Activated CD4-positive, alpha-beta T cell treated with anti-CD3 and anti-CD28 coated beads for 36 hours (primary cell): ENCODE measurements around the gene MCM10. TPM values are rescaled to one million over a fixed set of nuclear protein-coding genes. Genes with fewer than 3 reads are reported as not detected.

Experiments used
- ATAC-seq: fragments of 200-7000 bp; cut with Tn5 transposase; one replicate; pipeline ENCODE4 v1.10.0; 2021; ENCODE audit warnings: mild to moderate bottlenecking, moderate library complexity
- CTCF ChIA-PET: fragments of 350-600 bp; sonication (Branson Sonifier 250); formaldehyde crosslinking; loops from one replicate; lab custom pipeline; 2021; ENCODE audit warnings: antibody characterized with exemption; lab: Charles Lee
- POLR2A ChIA-PET: fragments of 350-600 bp; sonication (Branson Sonifier 250); formaldehyde crosslinking; loops from one replicate; lab custom pipeline; 2021; ENCODE audit warnings: antibody characterized with exemption, inconsistent platforms; lab: Charles Lee
- DNase-seq: peaks from one replicate; pipeline ENCODE4 v3.0.0-alpha.2; 2020
- H3K27ac Mint-ChIP-seq: one replicate; pipeline ENCODE4 v1.8.0; 2021; ENCODE audit warnings: mixed read lengths
- H3K27me3 Mint-ChIP-seq: one replicate; pipeline ENCODE4 v1.8.0; 2021; ENCODE audit warnings: mixed read lengths
- H3K36me3 Mint-ChIP-seq: one replicate; pipeline ENCODE4 v1.8.0; 2021; ENCODE audit warnings: low read depth, mixed read lengths
- H3K4me1 Mint-ChIP-seq: one replicate; pipeline ENCODE4 v1.8.0; 2021; ENCODE audit warnings: mixed read lengths
- H3K4me3 Mint-ChIP-seq: one replicate; pipeline ENCODE4 v1.8.0; 2021; ENCODE audit warnings: mild to moderate bottlenecking, moderate library complexity, mixed read lengths
- H3K9me3 Mint-ChIP-seq: one replicate; pipeline ENCODE4 v1.8.0; 2021; ENCODE audit warnings: low read depth, mixed read lengths
- intact Hi-C, 2 experiments: fragments of 100-400 bp; cut with DNase I in 1 of 2; cut with micrococcal nuclease in 1 of 2; formaldehyde crosslinking; loops; one replicate each; pipeline versions ENCODE4 v1.14.2 to v1.15.1; 2022 to 2024; cut with DNase I, micrococcal nuclease
- total RNA-seq, 2 experiments: library from RNA; stranded (reverse); gene quantifications; one replicate each; pipeline ENCODE4 v1.2.3, GENCODE V29; 2021

The MCM10 gene
- total RNA-seq, 2 experiments from 2014 or later, result 86.0 to 86.2 TPM

DNA sequence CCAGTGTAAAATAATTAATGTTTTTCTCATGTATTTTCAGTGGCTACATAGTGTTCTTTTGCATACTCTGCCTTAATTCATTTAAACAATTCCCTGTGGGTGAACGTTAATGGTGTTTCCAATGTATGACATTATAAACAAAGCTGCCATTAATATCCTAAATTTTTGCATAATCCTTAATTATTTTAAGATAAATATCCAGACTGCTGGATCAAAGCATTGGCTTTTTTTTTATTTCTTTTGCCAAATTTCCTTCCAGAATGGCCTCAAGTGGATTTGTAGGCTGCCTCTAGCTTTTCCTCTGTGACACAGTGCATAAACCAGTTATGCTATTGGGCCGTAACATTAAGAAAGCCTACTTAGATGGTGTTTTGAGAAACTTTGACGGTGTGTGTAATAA, 29.5 kb downstream of the MCM10 start:
- ATAC-seq (no peak), DNase-seq (no peak)
- Mint-ChIP-seq H3K36me3 (peaks cover 74% of the 10 kb centered on the region), H3K27ac (no peak overlapping the region), H3K9me3 (no peaks in the 10 kb centered on the region), H3K4me1 (no peaks in the 10 kb centered on the region), H3K27me3 (no peaks in the 10 kb centered on the region), H3K4me3 (no peak overlapping the region)
- ChIA-PET CTCF (no interaction called here), POLR2A (no interaction called here)
- intact Hi-C loops, result no loop called here

DNA sequence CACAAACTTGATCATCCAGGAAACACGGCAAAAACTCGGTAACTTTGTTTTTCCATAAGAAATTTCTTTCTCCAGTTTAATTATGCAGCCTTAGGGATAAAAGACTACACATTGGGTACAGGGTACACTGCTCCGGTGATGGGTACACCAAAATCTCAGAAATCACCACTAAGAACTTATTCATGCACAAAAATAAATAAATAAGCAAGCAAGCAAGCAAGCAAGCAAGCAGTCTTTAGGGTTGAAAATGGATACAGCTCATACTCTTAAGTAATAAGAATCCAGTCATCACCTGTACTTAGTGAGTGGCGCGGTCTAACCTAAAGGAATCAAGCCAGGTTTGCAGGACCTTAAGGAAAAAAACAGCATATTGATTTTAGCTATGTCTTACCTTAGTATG, 30.0 kb downstream of the MCM10 start:
- DNase-seq (no peak), ATAC-seq (no peak)
- CTCF ChIA-PET, result no interaction called here
- Mint-ChIP-seq H3K27me3 (no peaks in the 10 kb centered on the region), H3K4me1 (no peaks in the 10 kb centered on the region), H3K36me3 (peaks cover 73% of the 10 kb centered on the region), H3K9me3 (no peaks in the 10 kb centered on the region), H3K4me3 (no peak overlapping the region), H3K27ac (no peak overlapping the region)
- POLR2A ChIA-PET, result interaction anchor here (0.6 kb wide), 1 partner anchor 20 kb away, joined by 3 read pairs; no protein-coding TSS in a partner anchor
- intact Hi-C loops, result no loop called here

DNA sequence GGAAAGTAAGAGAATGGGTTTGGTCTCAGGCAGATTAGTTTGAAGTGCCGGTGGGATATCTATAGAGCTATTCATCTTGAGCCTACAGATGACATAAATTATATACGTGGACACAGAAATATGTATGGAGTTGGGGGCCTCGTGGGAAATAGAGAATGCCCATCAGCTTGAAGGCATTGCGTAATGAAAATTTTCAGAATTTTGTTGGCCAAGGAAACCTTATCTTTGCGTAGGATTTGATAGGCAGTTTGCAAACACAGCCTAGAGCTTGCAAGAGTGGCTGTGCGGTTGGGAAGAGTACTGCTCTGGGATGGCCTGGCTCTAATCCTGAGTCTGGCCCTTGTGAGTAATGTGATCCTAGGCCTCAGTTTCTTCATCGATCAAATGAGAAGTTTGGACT, 32.3 kb downstream of the MCM10 start:
- Mint-ChIP-seq H3K4me3 (no peak overlapping the region), H3K27ac (no peak overlapping the region), H3K4me1 (no peaks in the 10 kb centered on the region), H3K27me3 (no peaks in the 10 kb centered on the region), H3K36me3 (peaks cover 78% of the 10 kb centered on the region), H3K9me3 (no peaks in the 10 kb centered on the region)
- ATAC-seq, result no peak
- intact Hi-C loops, result no loop called here
- DNase-seq, result no peak
- CTCF ChIA-PET, result interaction anchor here (0.7 kb wide), 2 partner anchors 13 to 25 kb away, joined by 3 read pairs; no protein-coding TSS in a partner anchor
- POLR2A ChIA-PET, result interaction anchor here (1.5 kb wide), 1 partner anchor 109 kb away, joined by 5 read pairs; no protein-coding TSS in a partner anchor

GRCh38 chr10:13195016-13195415, 33.7 kb downstream of the MCM10 start:
- DNase-seq, result no peak
- Mint-ChIP-seq H3K27ac (no peak overlapping the region), H3K4me1 (no peaks in the 10 kb centered on the region), H3K27me3 (no peaks in the 10 kb centered on the region), H3K9me3 (no peaks in the 10 kb centered on the region), H3K36me3 (peaks cover 80% of the 10 kb centered on the region), H3K4me3 (no peak overlapping the region)
- ATAC-seq, result no peak
- ChIA-PET POLR2A (interaction anchor here (1.5 kb wide), 1 partner anchor 108 kb away, joined by 5 read pairs; no protein-coding TSS in a partner anchor), CTCF (interaction anchor here (0.7 kb wide), 1 partner anchor 1153 kb away, joined by 3 read pairs; no protein-coding TSS in a partner anchor)
- intact Hi-C loops, result no loop called here

DNA sequence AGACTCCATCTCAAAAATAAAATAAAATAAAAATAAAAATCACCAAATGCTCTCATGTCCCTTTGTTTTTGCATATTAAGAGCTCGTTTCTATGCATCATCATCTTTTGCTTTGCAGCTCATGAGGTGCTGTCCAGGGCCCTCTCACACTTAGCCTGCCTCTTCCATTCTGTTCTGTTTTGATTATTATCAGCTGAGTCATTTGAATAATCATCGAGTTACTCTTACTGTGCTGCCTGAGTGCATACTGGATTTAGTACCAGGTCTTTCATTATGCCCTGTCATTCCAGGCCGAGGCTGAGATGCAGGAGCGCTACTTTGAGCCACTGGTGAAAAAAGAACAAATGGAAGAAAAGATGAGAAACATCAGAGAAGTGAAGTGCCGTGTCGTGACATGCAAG, 39.8 kb downstream of the MCM10 start:
- DNase-seq, result no peak
- ATAC-seq, result no peak
- no peak overlapping the region for H3K4me3 Mint-ChIP-seq
- peaks cover 68% of the 10 kb centered on the region for H3K36me3 Mint-ChIP-seq
- H3K4me1 Mint-ChIP-seq, result no peaks in the 10 kb centered on the region
- intact Hi-C loops, result no loop called here
- POLR2A ChIA-PET, result no interaction called here
- CTCF ChIA-PET, result interaction anchor here (0.6 kb wide), 1 partner anchor 78 kb away, joined by 3 read pairs; no protein-coding TSS in a partner anchor
- H3K27ac Mint-ChIP-seq, result no peak overlapping the region
- no peaks in the 10 kb centered on the region for H3K9me3 Mint-ChIP-seq
- H3K27me3 Mint-ChIP-seq, result no peaks in the 10 kb centered on the region

DNA sequence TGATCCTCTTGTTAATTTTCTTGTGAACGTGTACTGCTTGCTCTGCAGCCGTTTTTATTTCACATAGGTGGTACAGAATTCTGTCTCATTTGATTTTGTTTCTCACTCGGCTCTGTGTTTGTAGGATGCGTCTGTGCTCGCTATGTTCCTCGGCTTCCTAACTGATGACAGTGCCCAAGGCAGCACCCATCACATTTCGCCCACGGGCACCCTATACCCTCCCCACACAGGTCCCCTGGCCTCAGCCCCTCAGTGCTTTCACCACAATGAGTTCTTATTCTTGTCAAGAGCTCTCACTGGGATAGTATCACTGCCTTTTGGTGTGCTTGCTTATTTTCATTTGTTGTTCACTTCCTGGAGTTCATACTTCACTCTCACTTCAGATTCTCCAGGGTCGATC, 44.7 kb downstream of the MCM10 start:
- POLR2A ChIA-PET, result no interaction called here
- Mint-ChIP-seq H3K36me3 (peaks cover 66% of the 10 kb centered on the region), H3K27me3 (no peaks in the 10 kb centered on the region), H3K27ac (no peak overlapping the region), H3K4me3 (no peak overlapping the region), H3K9me3 (no peaks in the 10 kb centered on the region), H3K4me1 (no peaks in the 10 kb centered on the region)
- intact Hi-C loops, result loop anchor here in 1 of 2 experiments (2.0 kb wide), 1 partner anchor 97 kb away; no protein-coding TSS in a partner anchor
- DNase-seq, result no peak
- CTCF ChIA-PET, result interaction anchor here (0.7 to 1.4 kb wide), 3 partner anchors 13 to 843 kb away, joined by 3 to 5 read pairs (median 3); no protein-coding TSS in a partner anchor
- ATAC-seq, result no peak

- Mint-ChIP-seq H3K4me3 (no peak overlapping the region), H3K27me3 (no peaks in the 10 kb centered on the region), H3K9me3 (no peaks in the 10 kb centered on the region), H3K36me3 (peaks cover 61% of the 10 kb centered on the region), H3K4me1 (no peaks in the 10 kb centered on the region), H3K27ac (no peak overlapping the region)
- DNase-seq (no peak), ATAC-seq (no peak)
- intact Hi-C loops, result loop anchor here in 1 of 2 experiments (2.0 kb wide), 1 partner anchor 96 kb away; no protein-coding TSS in a partner anchor
- CTCF ChIA-PET, result interaction anchor here (0.7 to 1.4 kb wide), 3 partner anchors 14 to 842 kb away, joined by 3 to 5 read pairs (median 3); no protein-coding TSS in a partner anchor
- POLR2A ChIA-PET, result no interaction called here
Observed at GRCh38 chr10:13206546-13207443, 45.4 kb downstream of the MCM10 start.

GRCh38 chr10:13213163-13213562, 51.8 kb downstream of the MCM10 start:
- POLR2A ChIA-PET, result interaction anchor here (0.6 kb wide), 1 partner anchor 31 kb away, joined by 6 read pairs; no protein-coding TSS in a partner anchor

DNA sequence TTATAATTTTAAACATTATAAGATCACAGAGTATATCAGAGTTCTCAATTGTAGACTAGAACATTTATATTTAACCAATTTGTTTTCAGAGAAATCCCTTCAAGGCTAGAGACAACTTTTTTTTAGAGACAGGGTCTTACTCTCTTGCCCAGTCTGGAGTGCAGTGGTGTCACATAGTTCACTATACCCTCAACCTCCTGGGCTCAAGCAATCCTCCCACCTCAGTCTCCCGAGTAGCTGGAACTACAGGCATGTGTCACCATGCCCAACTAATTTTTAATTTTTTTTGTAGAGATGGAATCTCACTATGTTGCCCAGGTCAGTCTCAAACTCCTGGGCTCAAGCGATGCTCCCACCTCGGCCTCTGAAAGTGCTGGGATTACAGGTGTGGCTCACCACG, 57.5 kb downstream of the MCM10 start:
- DNase-seq (no peak), ATAC-seq (no peak)
- CTCF ChIA-PET, result no interaction called here
- intact Hi-C loops, result no loop called here
- no peaks in the 10 kb centered on the region for H3K27me3 Mint-ChIP-seq
- H3K27ac Mint-ChIP-seq, result no peak overlapping the region
- peaks cover 3% of the 10 kb centered on the region for H3K36me3 Mint-ChIP-seq
- no peaks in the 10 kb centered on the region for H3K9me3 Mint-ChIP-seq
- POLR2A ChIA-PET, result no interaction called here
- no peak overlapping the region for H3K4me3 Mint-ChIP-seq
- no peaks in the 10 kb centered on the region for H3K4me1 Mint-ChIP-seq

More at GRCh38 chr10:13213163-13213562, 51.8 kb downstream of the MCM10 start:
- no peak overlapping the region for H3K27ac Mint-ChIP-seq
- CTCF ChIA-PET, result interaction anchor here (0.6 to 0.7 kb wide), 2 partner anchors 10 to 90 kb away, joined by 3 read pairs; no protein-coding TSS in a partner anchor
- no peak overlapping the region for H3K4me3 Mint-ChIP-seq
- DNase-seq (no peak), ATAC-seq (no peak)
- H3K9me3 Mint-ChIP-seq, result no peaks in the 10 kb centered on the region
- H3K27me3 Mint-ChIP-seq, result no peaks in the 10 kb centered on the region
- peaks cover 38% of the 10 kb centered on the region for H3K36me3 Mint-ChIP-seq
- no peaks in the 10 kb centered on the region for H3K4me1 Mint-ChIP-seq
- intact Hi-C loops, result no loop called here

DNA sequence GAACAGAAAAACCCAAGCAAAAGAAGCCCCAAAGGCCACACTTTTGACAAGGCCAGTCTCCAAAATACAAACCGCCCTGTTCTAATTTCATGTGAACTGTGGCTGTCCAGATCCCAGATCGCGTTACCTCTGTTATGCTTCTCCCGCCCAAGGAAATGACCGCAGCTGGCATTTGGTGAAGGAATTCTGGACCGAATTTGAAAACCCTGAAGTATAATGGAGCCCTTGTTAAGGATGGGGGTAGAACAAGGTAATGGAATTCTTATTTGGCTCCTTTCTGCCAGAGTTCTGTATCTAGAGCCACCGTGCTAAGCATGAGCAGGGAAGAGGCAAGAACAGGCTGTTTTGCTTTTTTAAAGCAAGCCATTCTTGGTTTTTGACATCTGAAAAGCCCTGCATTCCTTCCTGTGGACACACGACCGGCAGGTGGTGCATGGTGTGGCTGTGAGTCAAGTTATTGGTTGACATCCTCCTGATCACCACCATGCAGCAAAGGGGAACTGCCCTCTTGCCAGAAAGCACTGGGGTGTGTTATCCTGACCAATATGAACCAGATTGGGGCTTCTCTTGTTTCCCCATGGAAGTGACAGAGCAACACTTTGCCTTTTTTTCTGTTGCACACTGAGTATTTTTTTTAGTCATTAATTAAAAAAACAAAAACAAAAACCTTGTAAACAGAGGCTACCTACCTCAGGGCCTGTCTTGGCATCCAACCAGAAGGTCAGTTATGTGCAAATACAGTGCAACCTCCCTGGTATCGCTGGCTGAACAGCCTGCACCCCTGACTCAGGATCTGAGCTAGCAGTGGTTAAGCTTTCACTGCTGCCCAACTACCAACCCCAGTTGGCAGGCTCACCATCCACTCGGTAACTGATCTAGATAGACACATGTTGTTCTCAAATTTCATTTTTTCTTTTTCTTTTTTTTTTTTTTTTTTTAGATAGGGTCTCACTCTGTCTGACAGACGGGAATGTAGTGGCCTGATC, 58.6 kb downstream of the MCM10 start:
- H3K9me3 Mint-ChIP-seq, result no peaks in the 10 kb centered on the region
- ChIA-PET CTCF (interaction anchor here (0.6 to 0.8 kb wide), 2 partner anchors 83 to 447 kb away, joined by 3 read pairs; no protein-coding TSS in a partner anchor), POLR2A (no interaction called here)
- DNase-seq, result peak; percentile 33
- ATAC-seq, result no peak
- intact Hi-C loops, result no loop called here
- H3K4me1 Mint-ChIP-seq, result no peaks in the 10 kb centered on the region
- no peak overlapping the region for H3K4me3 Mint-ChIP-seq
- H3K36me3 Mint-ChIP-seq, result peaks cover 3% of the 10 kb centered on the region
- H3K27me3 Mint-ChIP-seq, result no peaks in the 10 kb centered on the region
- H3K27ac Mint-ChIP-seq, result no peak overlapping the region

DNA sequence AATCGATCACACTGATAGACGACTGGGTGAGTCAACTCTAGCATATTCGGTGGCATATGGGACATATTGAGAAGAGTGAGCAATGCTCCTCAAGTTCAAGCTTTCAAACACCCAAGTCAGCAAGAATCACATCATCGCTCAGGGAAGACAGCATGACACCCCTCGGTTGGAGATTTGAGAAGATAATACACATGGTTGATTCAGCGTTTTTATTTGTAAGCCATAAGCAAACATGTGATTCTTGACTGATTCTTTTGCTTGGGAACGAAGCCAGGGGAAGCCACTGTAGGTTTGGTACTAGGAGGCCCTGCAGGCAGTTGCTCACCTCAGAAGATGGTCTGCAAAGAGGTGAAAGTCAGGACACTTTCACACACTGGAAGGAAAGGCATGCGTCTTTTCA, 60.2 kb downstream of the MCM10 start:
- H3K36me3 Mint-ChIP-seq, result no peaks in the 10 kb centered on the region
- ATAC-seq (no peak), DNase-seq (no peak)
- no peak overlapping the region for H3K27ac Mint-ChIP-seq
- H3K27me3 Mint-ChIP-seq, result no peaks in the 10 kb centered on the region
- H3K4me1 Mint-ChIP-seq, result no peaks in the 10 kb centered on the region
- ChIA-PET CTCF (no interaction called here), POLR2A (no interaction called here)
- H3K4me3 Mint-ChIP-seq, result no peak overlapping the region
- intact Hi-C loops, result no loop called here
- H3K9me3 Mint-ChIP-seq, result no peaks in the 10 kb centered on the region
